Brain pericyte (primary cell): ENCODE data around the gene P3H2.

Experiments used
- DNase-seq: peaks from one replicate; pipeline ENCODE4 v3.0.0-alpha.2; 2012; ENCODE audit warnings: low read depth, low spot score

The P3H2 gene

GRCh38 chr3:190125436-190126068, 4.9 kb upstream of the P3H2 start:
- no peak for DNase-seq

GRCh38 chr3:190124067-190124466, 3.4 kb upstream of the P3H2 start:
- no peak for DNase-seq

GRCh38 chr3:190122198-190122771, 1.6 kb upstream of the P3H2 start:
- DNase-seq = no peak

- no peak for DNase-seq
These were observed 686 bp upstream of the P3H2 start for GRCh38 chr3:190121383-190121782.

- no peak for DNase-seq
These were observed 322 bp upstream of the P3H2 start for GRCh38 chr3:190121061-190121377.

GRCh38 chr3:190119461-190120268, 1.0 kb downstream of the P3H2 start:
- DNase-seq = no peak

GRCh38 chr3:190118438-190118837, 2.3 kb downstream of the P3H2 start:
- DNase-seq = no peak

- DNase-seq = no peak
These were observed 2.7 kb downstream of the P3H2 start for GRCh38 chr3:190117981-190118380.

GRCh38 chr3:190116551-190117067, 4.1 kb downstream of the P3H2 start:
- DNase-seq = no peak

GRCh38 chr3:190110826-190111225, 9.9 kb downstream of the P3H2 start:
- DNase-seq = no peak

GRCh38 chr3:190109441-190109840, 11.3 kb downstream of the P3H2 start:
- DNase-seq = no peak

- DNase-seq = no peak
These were observed 11.9 kb downstream of the P3H2 start for GRCh38 chr3:190108804-190109203.

- no peak for DNase-seq
These were observed 14.8 kb downstream of the P3H2 start for GRCh38 chr3:190105876-190106275.

- no peak for DNase-seq
These were observed 19.2 kb downstream of the P3H2 start for GRCh38 chr3:190101320-190102011.

GRCh38 chr3:190099099-190099498, 21.6 kb downstream of the P3H2 start:
- no peak for DNase-seq

- DNase-seq = no peak
These were observed 23.1 kb downstream of the P3H2 start for GRCh38 chr3:190097617-190098016.

- no peak for DNase-seq
These were observed 23.7 kb downstream of the P3H2 start for GRCh38 chr3:190097025-190097424.

- no peak for DNase-seq
These were observed 24.4 kb downstream of the P3H2 start for GRCh38 chr3:190096345-190096744.

GRCh38 chr3:190094160-190094718, 26.5 kb downstream of the P3H2 start:
- DNase-seq = no peak

GRCh38 chr3:190092250-190092649, 28.4 kb downstream of the P3H2 start:
- DNase-seq = peak; percentile 34

GRCh38 chr3:190089711-190090110, 31.0 kb downstream of the P3H2 start:
- DNase-seq = no peak

- DNase-seq = no peak
These were observed 31.8 kb downstream of the P3H2 start for GRCh38 chr3:190088890-190089289.
